Bronchial epithelial cell (primary cell): ENCODE data around the gene NAA10. TPM values are rescaled to one million over a fixed set of nuclear protein-coding genes. Genes with fewer than 3 reads are reported as not detected.

Experiments used
- DNase-seq: peaks from one replicate; pipeline ENCODE4 v3.0.0-alpha.2; 2010; ENCODE audit warnings: low read depth
- FAIRE-seq: peaks from 2 replicates; lab custom pipeline; 2011; peaks lifted over from hg19 to GRCh38; lab: Jason Lieb, UNC
- H3K27me3 ChIP-seq: 2 replicates; pipeline ENCODE4 v1.5.1; 2011; ENCODE audit warnings: low read length; ENCODE audit not compliant: control insufficient read depth, insufficient read depth
- H3K36me3 ChIP-seq: 2 replicates; pipeline ENCODE4 v1.5.1; 2011; ENCODE audit warnings: low read length; ENCODE audit not compliant: control insufficient read depth, insufficient read depth
- H3K4me3 ChIP-seq: 2 replicates; pipeline ENCODE4 v1.5.1; 2011; ENCODE audit warnings: mild to moderate bottlenecking, low read depth, low read length, control low read depth
- total RNA-seq: library from RNA; depleted of rRNA; stranded (reverse); fragments of >200 nt; gene quantifications from 2 replicates; pipeline ENCODE4 v1.2.1, GENCODE V29; 2014
- TF ChIP-seq, protein P1 (sequence below): IDR thresholded peaks from 2 replicates; pipeline ENCODE4 v1.5.1; 2011; ENCODE audit warnings: mild to moderate bottlenecking, moderate library complexity, low read length, control low read depth, inconsistent platforms; ENCODE audit not compliant: insufficient read depth, severe bottlenecking

Gene NAA10
- total RNA-seq, 1 donor from 2014 or later = 56.9 TPM

DNA sequence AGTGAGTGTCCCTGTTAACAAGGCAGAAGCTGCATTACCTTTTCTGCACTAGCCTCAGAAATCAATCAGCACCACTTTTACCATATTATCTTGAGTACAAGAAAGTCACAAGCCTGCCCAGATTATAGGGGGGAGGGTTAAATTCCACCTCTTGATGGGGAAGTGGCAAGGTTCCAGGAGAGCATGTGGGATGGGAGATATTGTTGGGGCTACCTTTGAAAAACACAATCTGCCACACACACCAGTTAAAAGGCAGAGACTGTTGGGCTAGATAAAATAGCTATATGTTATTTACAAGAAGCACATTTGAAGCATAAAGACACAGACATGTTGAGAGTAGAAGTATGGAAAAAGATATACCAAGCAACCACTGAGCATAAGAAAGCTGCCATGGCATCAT is 36.9 kb downstream of the NAA10 start:
- Histone ChIP-seq H3K4me3 (no peak overlapping the region), H3K27me3 (no peaks in the 10 kb centered on the region), H3K36me3 (no peaks in the 10 kb centered on the region)
- TF ChIP-seq, protein P1, sequence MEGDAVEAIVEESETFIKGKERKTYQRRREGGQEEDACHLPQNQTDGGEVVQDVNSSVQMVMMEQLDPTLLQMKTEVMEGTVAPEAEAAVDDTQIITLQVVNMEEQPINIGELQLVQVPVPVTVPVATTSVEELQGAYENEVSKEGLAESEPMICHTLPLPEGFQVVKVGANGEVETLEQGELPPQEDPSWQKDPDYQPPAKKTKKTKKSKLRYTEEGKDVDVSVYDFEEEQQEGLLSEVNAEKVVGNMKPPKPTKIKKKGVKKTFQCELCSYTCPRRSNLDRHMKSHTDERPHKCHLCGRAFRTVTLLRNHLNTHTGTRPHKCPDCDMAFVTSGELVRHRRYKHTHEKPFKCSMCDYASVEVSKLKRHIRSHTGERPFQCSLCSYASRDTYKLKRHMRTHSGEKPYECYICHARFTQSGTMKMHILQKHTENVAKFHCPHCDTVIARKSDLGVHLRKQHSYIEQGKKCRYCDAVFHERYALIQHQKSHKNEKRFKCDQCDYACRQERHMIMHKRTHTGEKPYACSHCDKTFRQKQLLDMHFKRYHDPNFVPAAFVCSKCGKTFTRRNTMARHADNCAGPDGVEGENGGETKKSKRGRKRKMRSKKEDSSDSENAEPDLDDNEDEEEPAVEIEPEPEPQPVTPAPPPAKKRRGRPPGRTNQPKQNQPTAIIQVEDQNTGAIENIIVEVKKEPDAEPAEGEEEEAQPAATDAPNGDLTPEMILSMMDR = no peak
- FAIRE-seq (no peak), DNase-seq (no peak)

DNA sequence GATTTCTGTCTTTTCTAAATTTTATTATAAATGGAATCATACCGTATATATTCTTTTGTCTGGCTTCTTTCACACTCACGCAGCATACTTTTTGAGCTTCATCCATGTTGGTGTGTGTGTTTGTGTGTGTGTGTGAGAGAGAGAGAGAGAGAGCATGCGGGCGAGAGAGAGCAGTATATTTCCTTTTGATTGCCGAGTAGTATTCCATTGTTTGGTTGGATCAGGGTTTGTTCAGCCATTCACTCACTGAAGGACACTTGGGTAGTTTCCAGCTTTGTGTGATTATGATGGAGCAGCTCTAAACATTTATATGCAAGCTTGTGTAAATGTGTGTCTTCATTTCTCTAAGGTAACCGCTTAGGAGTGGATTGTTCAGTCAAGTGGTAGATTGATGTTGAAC is 45.7 kb downstream of the NAA10 start:
- peak; percentile 93 for FAIRE-seq
- H3K27me3 ChIP-seq = peaks cover 6% of the 10 kb centered on the region
- no peak for DNase-seq
- H3K4me3 ChIP-seq = no peak overlapping the region
- TF ChIP-seq, protein P1 = no peak
- no peaks in the 10 kb centered on the region for H3K36me3 ChIP-seq

DNA sequence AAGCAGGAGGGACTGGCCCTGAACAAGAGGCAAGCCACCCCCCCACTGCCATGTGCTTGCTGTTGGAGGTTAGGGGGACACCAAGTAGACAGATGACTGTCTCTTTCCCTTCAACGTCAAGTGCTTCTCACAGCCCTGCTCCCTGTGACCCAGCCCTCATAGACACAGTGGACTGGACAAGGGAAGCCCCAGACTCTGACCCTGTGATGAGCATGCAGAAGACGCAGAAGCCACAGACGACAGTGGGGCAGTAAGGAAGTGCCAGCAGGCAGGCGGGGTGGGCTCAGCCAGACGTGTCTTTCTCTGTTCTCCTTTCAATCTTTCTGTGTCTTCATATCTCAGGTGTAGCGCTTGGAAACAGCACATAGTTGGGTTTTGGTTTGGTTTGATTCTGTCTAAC is 46.5 kb downstream of the NAA10 start:
- no peak overlapping the region for H3K4me3 ChIP-seq
- DNase-seq = no peak
- peaks cover 6% of the 10 kb centered on the region for H3K27me3 ChIP-seq
- no peak for FAIRE-seq
- TF ChIP-seq, protein P1 = no peak
- no peaks in the 10 kb centered on the region for H3K36me3 ChIP-seq

DNA sequence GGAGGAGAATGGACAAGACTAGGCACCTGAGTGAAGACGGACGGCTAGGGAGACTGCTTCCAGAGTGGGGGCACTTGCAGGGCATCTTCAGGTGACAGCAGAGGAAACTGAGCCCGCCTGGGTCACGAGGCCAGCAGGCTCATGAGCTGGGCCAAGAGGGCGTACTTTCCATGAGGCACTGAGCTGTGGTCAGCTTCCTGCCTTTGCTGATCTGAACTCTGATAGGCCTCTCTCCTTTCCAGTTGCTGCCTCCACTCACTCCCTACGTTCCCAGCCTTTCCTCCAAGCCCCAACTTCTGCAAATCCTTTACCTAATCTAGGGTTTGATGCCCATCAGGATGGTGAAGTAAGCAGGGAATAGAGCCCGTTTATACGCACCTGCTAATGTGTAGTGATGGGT is 47.5 kb downstream of the NAA10 start:
- Histone ChIP-seq H3K36me3 (no peaks in the 10 kb centered on the region), H3K27me3 (peaks cover 6% of the 10 kb centered on the region), H3K4me3 (no peak overlapping the region)
- DNase-seq (no peak), FAIRE-seq (peak; percentile 23)
- TF ChIP-seq, protein P1 = no peak

DNA sequence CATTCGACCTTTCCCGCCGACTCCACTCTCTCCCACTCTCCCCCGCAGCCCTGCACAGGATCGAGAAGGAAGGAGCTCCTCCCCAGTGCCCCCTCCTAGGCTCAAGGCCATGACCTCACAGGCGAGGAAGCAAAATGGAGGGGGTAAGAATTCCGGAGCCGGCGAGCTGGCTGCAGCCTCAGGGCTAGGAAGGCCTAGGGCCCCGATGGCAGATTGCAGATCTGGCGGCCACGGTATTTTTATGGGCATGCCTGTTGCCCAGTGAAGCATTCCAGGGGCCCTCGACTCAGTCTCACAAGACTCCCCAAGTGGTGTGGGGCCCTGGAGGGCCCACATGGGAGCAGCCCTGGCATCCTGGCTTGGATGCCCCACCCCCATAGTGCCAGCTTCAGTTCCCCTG is 47.9 kb downstream of the NAA10 start:
- H3K4me3 ChIP-seq = no peak overlapping the region
- H3K27me3 ChIP-seq = peaks cover 6% of the 10 kb centered on the region
- TF ChIP-seq, protein P1 = no peak
- no peaks in the 10 kb centered on the region for H3K36me3 ChIP-seq
- FAIRE-seq = no peak
- no peak for DNase-seq
